ENCODE results near the gene RCHY1. TPM values are rescaled to one million over a fixed set of nuclear protein-coding genes. Genes with fewer than 3 reads are reported as not detected.

Gene RCHY1
- total RNA-seq (10 to 100 TPM; 27.9 to 31.7 TPM), polyA plus RNA-seq (42.2 TPM)

- Mint-ChIP-seq H3K4me1 (peaks cover 44 to 51% (median 49%) of the 10 kb centered on the region in 3 donors), H3K27ac (peak within 1 kb of the TSS in 2 of 8 donors; percentile 98 to 100), H3K27me3 (peaks cover 0 to 1% of the 10 kb centered on the region in 2 donors), H3K9me3 (no peaks in the 10 kb centered on the region), H3K4me3 (no peak within 1 kb of the TSS), H3K36me3 (peaks cover 10 to 47% (median 17%) of the 10 kb centered on the region in 3 donors)
- Histone ChIP-seq H3K27ac (ENCODE audit: low read depth, low read length) (peak within 1 kb of the TSS; percentile 91), H3K36me3 (ENCODE audit: insufficient read depth, low read length) (peaks cover 11% of the 10 kb centered on the region), H3K4me3 (ENCODE audit: low read length) (peak within 1 kb of the TSS; percentile 92), H3K27me3 (ENCODE audit: insufficient read depth, low read length, poor library complexity, severe bottlenecking) (no peaks in the 10 kb centered on the region), H3K4me1 (ENCODE audit: insufficient read depth, low read length) (peaks cover 68% of the 10 kb centered on the region), H3K9me3 (ENCODE audit: low read length) (no peaks in the 10 kb centered on the region)
- ChIA-PET POLR2A (interaction anchor here (1.1 to 3.4 kb wide), 3 partner anchors 209 to 426 kb away, joined by 3 to 15 read pairs (median 12); partner anchors contain the start of genes NAAA and USO1), CTCF (interaction anchor here (0.8 to 3.0 kb wide), 8 partner anchors 9 to 635 kb away, joined by 3 to 10 read pairs (median 4); partner anchors contain the start of genes ODAPH, SDAD1 and USO1)
- peak; percentile 91 to 95 (median 94) for DNase-seq
Observed at GRCh38 chr4:75514131-75514948, at the start of gene RCHY1, which contains the start of gene THAP6. Gene RCHY1, minus strand, starts transcription at chr4:75514403. Its CDS starts 117 bp downstream, at chr4:75514286. Gene THAP6, plus strand, starts transcription at chr4:75514473. Its CDS starts 980 bp downstream, at chr4:75515453.

- Mint-ChIP-seq H3K4me1 (peaks cover 5 to 7% (median 5%) of the 10 kb centered on the region in 3 donors), H3K27me3 (peaks cover 9 to 33% of the 10 kb centered on the region in 2 donors), H3K9me3 (no peaks in the 10 kb centered on the region), H3K36me3 (peaks cover 0 to 4% (median 2%) of the 10 kb centered on the region in 3 donors), H3K27ac (no peak overlapping the region), H3K4me3 (no peak overlapping the region)
- no peak overlapping the region for H3K27ac ChIP-seq (ENCODE audit: low read depth, low read length)
- no peak for DNase-seq
- CTCF ChIA-PET = no interaction called here
- H3K4me3 ChIP-seq (ENCODE audit: low read length) = no peak overlapping the region
- H3K4me1 ChIP-seq (ENCODE audit: insufficient read depth, low read length) = no peaks in the 10 kb centered on the region
- no peaks in the 10 kb centered on the region for H3K36me3 ChIP-seq (ENCODE audit: insufficient read depth, low read length)
- POLR2A ChIA-PET = no interaction called here
- H3K9me3 ChIP-seq (ENCODE audit: low read length) = no peaks in the 10 kb centered on the region
- no peaks in the 10 kb centered on the region for H3K27me3 ChIP-seq (ENCODE audit: insufficient read depth, low read length, poor library complexity, severe bottlenecking)
Observed at GRCh38 chr4:75561789-75562188, 47.6 kb upstream of the RCHY1 start.

GRCh38 chr4:75557696-75558095 lies 43.5 kb upstream of the RCHY1 start:
- POLR2A ChIA-PET = no interaction called here
- CTCF ChIA-PET = no interaction called here
- H3K36me3 ChIP-seq (ENCODE audit: insufficient read depth, low read length) = no peaks in the 10 kb centered on the region

GRCh38 chr4:75555294-75556164 lies 41.3 kb upstream of the RCHY1 start, which contains the start of gene ODAPH:
Gene ODAPH, plus strand, starts transcription at chr4:75556066. Its CDS starts 17 bp downstream, at chr4:75556083.
- H3K27ac Mint-ChIP-seq = peak within 1 kb of the TSS in 2 of 8 donors; percentile 23 to 61
- peak within 1 kb of the TSS in 4 of 7 donors; percentile 28 to 71 (median 38) for H3K4me3 Mint-ChIP-seq
- H3K9me3 Mint-ChIP-seq = no peaks in the 10 kb centered on the region
- no peak within 1 kb of the TSS for H3K4me3 ChIP-seq (ENCODE audit: low read length)
- H3K27ac ChIP-seq (ENCODE audit: low read depth, low read length) = no peak within 1 kb of the TSS
- H3K36me3 Mint-ChIP-seq = peaks cover 0 to 4% (median 2%) of the 10 kb centered on the region in 3 donors
- no peaks in the 10 kb centered on the region for H3K36me3 ChIP-seq (ENCODE audit: insufficient read depth, low read length)
- H3K27me3 ChIP-seq (ENCODE audit: insufficient read depth, low read length, poor library complexity, severe bottlenecking) = no peaks in the 10 kb centered on the region
- CTCF ChIA-PET = interaction anchor here (1.3 to 1.4 kb wide), 2 partner anchors 12 to 41 kb away, joined by 3 to 5 read pairs; no protein-coding TSS in a partner anchor
- H3K4me1 Mint-ChIP-seq = peaks cover 8 to 11% (median 10%) of the 10 kb centered on the region in 3 donors
- H3K9me3 ChIP-seq (ENCODE audit: low read length) = no peaks in the 10 kb centered on the region
- H3K27me3 Mint-ChIP-seq = peaks cover 8 to 34% of the 10 kb centered on the region in 2 donors
- POLR2A ChIA-PET = interaction anchor here (0.5 kb wide), 1 partner anchor 340 kb away, joined by 3 read pairs; no protein-coding TSS in a partner anchor
- H3K4me1 ChIP-seq (ENCODE audit: insufficient read depth, low read length) = no peaks in the 10 kb centered on the region
- DNase-seq = peak in 1 of 5 donors; percentile 1

More at GRCh38 chr4:75557696-75558095, 43.5 kb upstream of the RCHY1 start:
- Mint-ChIP-seq H3K27me3 (peaks cover 10 to 39% of the 10 kb centered on the region in 2 donors), H3K27ac (no peak overlapping the region), H3K4me1 (peaks cover 8 to 11% (median 10%) of the 10 kb centered on the region in 3 donors), H3K36me3 (peaks cover 0 to 4% (median 2%) of the 10 kb centered on the region in 3 donors), H3K4me3 (no peak overlapping the region), H3K9me3 (no peaks in the 10 kb centered on the region)
- H3K4me1 ChIP-seq (ENCODE audit: insufficient read depth, low read length) = no peaks in the 10 kb centered on the region
- no peaks in the 10 kb centered on the region for H3K27me3 ChIP-seq (ENCODE audit: insufficient read depth, low read length, poor library complexity, severe bottlenecking)
- H3K27ac ChIP-seq (ENCODE audit: low read depth, low read length) = no peak overlapping the region
- H3K9me3 ChIP-seq (ENCODE audit: low read length) = no peaks in the 10 kb centered on the region
- no peak for DNase-seq
- H3K4me3 ChIP-seq (ENCODE audit: low read length) = no peak overlapping the region

GRCh38 chr4:75552452-75552851 lies 38.2 kb upstream of the RCHY1 start:
- Mint-ChIP-seq H3K36me3 (no peaks in the 10 kb centered on the region), H3K9me3 (no peaks in the 10 kb centered on the region), H3K4me1 (peaks cover 8 to 11% (median 10%) of the 10 kb centered on the region in 3 donors), H3K27me3 (peaks cover 3 to 17% of the 10 kb centered on the region in 2 donors), H3K27ac (no peak overlapping the region), H3K4me3 (no peak overlapping the region)
- no peak for DNase-seq
- ChIA-PET POLR2A (no interaction called here), CTCF (no interaction called here)
- Histone ChIP-seq H3K4me1 (ENCODE audit: insufficient read depth, low read length) (no peaks in the 10 kb centered on the region), H3K36me3 (ENCODE audit: insufficient read depth, low read length) (no peaks in the 10 kb centered on the region), H3K9me3 (ENCODE audit: low read length) (no peaks in the 10 kb centered on the region), H3K27ac (ENCODE audit: low read depth, low read length) (no peak overlapping the region), H3K4me3 (ENCODE audit: low read length) (no peak overlapping the region), H3K27me3 (ENCODE audit: insufficient read depth, low read length, poor library complexity, severe bottlenecking) (no peaks in the 10 kb centered on the region)

GRCh38 chr4:75549019-75549418 lies 34.8 kb upstream of the RCHY1 start:
- peaks cover 0 to 13% (median 2%) of the 10 kb centered on the region in 3 donors for H3K36me3 Mint-ChIP-seq
- no peak overlapping the region for H3K27ac ChIP-seq (ENCODE audit: low read depth, low read length)
- POLR2A ChIA-PET = no interaction called here
- no peak overlapping the region for H3K4me3 Mint-ChIP-seq
- no peak for DNase-seq
- H3K4me3 ChIP-seq (ENCODE audit: low read length) = no peak overlapping the region
- CTCF ChIA-PET = no interaction called here
- H3K36me3 ChIP-seq (ENCODE audit: insufficient read depth, low read length) = no peaks in the 10 kb centered on the region
- H3K27me3 Mint-ChIP-seq = peaks cover 0 to 2% of the 10 kb centered on the region in 2 donors
- H3K4me1 ChIP-seq (ENCODE audit: insufficient read depth, low read length) = no peaks in the 10 kb centered on the region
- no peaks in the 10 kb centered on the region for H3K9me3 ChIP-seq (ENCODE audit: low read length)
- no peak overlapping the region for H3K27ac Mint-ChIP-seq
- H3K27me3 ChIP-seq (ENCODE audit: insufficient read depth, low read length, poor library complexity, severe bottlenecking) = no peaks in the 10 kb centered on the region
- H3K4me1 Mint-ChIP-seq = no peaks in the 10 kb centered on the region
- H3K9me3 Mint-ChIP-seq = no peaks in the 10 kb centered on the region

GRCh38 chr4:75547647-75548387 lies 33.6 kb upstream of the RCHY1 start:
- Histone ChIP-seq H3K36me3 (ENCODE audit: insufficient read depth, low read length) (no peaks in the 10 kb centered on the region), H3K27ac (ENCODE audit: low read depth, low read length) (no peak overlapping the region), H3K4me1 (ENCODE audit: insufficient read depth, low read length) (no peaks in the 10 kb centered on the region), H3K27me3 (ENCODE audit: insufficient read depth, low read length, poor library complexity, severe bottlenecking) (no peaks in the 10 kb centered on the region), H3K9me3 (ENCODE audit: low read length) (no peaks in the 10 kb centered on the region), H3K4me3 (ENCODE audit: low read length) (no peak overlapping the region)
- Mint-ChIP-seq H3K9me3 (no peaks in the 10 kb centered on the region), H3K27ac (no peak overlapping the region), H3K36me3 (peaks cover 0 to 15% (median 9%) of the 10 kb centered on the region in 3 donors), H3K4me1 (no peaks in the 10 kb centered on the region), H3K4me3 (no peak overlapping the region), H3K27me3 (no peaks in the 10 kb centered on the region)
- ChIA-PET POLR2A (no interaction called here), CTCF (no interaction called here)
- DNase-seq = no peak

Measured in CD8-positive, alpha-beta memory T cell (primary cell).